NCI-H446 treated with DMSO at 0.1 percent for 48 hours (cell line): ENCODE results near the gene RTP3.
"Not testable (repeated sequence)": the region's sequence is repeated elsewhere in the genome, so short reads cannot be mapped to it uniquely, and the experiment has no call there.

ENCODE experiments used
- DNase-seq: peaks from one replicate; lab custom pipeline; 2025; lab: John Stamatoyannopoulos, UW

Gene RTP3

GRCh38 chr3:46548611-46549010 lies 50.8 kb downstream of the RTP3 start:
- DNase-seq: not testable (repeated sequence)

- no peak for DNase-seq
These were observed 51.7 kb downstream of the RTP3 start for GRCh38 chr3:46549408-46549904.

- DNase-seq: no peak
These were observed 52.2 kb downstream of the RTP3 start for GRCh38 chr3:46549989-46550388.
